ENCODE data around the gene SSH2.

DNA sequence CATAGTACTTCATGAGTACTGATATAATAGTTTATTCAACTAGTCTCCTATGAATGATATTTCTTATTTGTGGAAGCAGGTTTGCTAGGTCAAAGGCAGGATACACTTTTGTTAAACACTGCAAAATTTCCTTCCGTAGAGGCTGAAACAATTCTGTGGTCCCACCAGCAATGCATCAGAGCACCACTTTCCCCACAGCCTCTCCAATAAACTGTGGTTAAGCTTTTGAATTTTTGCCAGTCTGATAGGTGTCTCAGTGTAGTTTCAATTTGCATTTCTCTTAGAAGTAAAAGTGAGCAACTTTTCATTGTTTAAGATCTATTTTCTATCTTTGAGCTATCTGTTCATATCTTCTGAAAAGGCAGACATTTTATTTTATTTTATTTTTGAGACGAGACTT is 270.9 kb downstream of the SSH2 start:
- no peak for TF ChIP-seq POLR2A (IDR thresholded peaks at IDR 0.05)
- TF ChIP-seq, protein P1, sequence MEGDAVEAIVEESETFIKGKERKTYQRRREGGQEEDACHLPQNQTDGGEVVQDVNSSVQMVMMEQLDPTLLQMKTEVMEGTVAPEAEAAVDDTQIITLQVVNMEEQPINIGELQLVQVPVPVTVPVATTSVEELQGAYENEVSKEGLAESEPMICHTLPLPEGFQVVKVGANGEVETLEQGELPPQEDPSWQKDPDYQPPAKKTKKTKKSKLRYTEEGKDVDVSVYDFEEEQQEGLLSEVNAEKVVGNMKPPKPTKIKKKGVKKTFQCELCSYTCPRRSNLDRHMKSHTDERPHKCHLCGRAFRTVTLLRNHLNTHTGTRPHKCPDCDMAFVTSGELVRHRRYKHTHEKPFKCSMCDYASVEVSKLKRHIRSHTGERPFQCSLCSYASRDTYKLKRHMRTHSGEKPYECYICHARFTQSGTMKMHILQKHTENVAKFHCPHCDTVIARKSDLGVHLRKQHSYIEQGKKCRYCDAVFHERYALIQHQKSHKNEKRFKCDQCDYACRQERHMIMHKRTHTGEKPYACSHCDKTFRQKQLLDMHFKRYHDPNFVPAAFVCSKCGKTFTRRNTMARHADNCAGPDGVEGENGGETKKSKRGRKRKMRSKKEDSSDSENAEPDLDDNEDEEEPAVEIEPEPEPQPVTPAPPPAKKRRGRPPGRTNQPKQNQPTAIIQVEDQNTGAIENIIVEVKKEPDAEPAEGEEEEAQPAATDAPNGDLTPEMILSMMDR (IDR thresholded peaks at IDR 0.05): no peak

Data from thyroid gland (tissue), 4 donors.